Gastrocnemius medialis (tissue), 4 donors: ENCODE measurements around the gene ASPHD2.

Experiments used
- POLR2A ChIP-seq, 2 donors: fragments of 450-650 bp; IDR thresholded peaks; one replicate each; pipeline ENCODE4 v1.6.1; 2017; ENCODE audit warnings: antibody characterized with exemption in 2 of 2, mild to moderate bottlenecking in 2 of 2, moderate library complexity in 2 of 2
- TF ChIP-seq, protein P1 (sequence below), 5 experiments: fragments of 450-650 bp in 3 of 5; fragments of 200-600 bp in 2 of 5; sonication (generic) in 2 of 5; IDR thresholded peaks in 4 of 5; conservative IDR thresholded peaks in 1 of 5; 1 replicate in 4 of 5; 2 replicates in 1 of 5; pipeline ENCODE4 v1.5.1; 2016 to 2019; ENCODE audit warnings: antibody characterized with exemption in 5 of 5, mild to moderate bottlenecking in 3 of 5, moderate library complexity in 3 of 5

- TF ChIP-seq, protein P1, sequence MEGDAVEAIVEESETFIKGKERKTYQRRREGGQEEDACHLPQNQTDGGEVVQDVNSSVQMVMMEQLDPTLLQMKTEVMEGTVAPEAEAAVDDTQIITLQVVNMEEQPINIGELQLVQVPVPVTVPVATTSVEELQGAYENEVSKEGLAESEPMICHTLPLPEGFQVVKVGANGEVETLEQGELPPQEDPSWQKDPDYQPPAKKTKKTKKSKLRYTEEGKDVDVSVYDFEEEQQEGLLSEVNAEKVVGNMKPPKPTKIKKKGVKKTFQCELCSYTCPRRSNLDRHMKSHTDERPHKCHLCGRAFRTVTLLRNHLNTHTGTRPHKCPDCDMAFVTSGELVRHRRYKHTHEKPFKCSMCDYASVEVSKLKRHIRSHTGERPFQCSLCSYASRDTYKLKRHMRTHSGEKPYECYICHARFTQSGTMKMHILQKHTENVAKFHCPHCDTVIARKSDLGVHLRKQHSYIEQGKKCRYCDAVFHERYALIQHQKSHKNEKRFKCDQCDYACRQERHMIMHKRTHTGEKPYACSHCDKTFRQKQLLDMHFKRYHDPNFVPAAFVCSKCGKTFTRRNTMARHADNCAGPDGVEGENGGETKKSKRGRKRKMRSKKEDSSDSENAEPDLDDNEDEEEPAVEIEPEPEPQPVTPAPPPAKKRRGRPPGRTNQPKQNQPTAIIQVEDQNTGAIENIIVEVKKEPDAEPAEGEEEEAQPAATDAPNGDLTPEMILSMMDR (IDR thresholded peaks at IDR 0.05 in 4 of 5, conservative IDR thresholded peaks at IDR 0.05 in 1 of 5): no peak
- no peak for TF ChIP-seq POLR2A (IDR thresholded peaks at IDR 0.05)
These were observed 19.9 kb downstream of the ASPHD2 start for GRCh38 chr22:26448941-26449340.
